ENCODE results near the gene HYAL1. TPM values are rescaled to one million over a fixed set of nuclear protein-coding genes. Genes with fewer than 3 reads are reported as not detected.

HYAL1 gene
- total RNA-seq, 1 experiment from 2014 or later, result 0.37 TPM

DNA sequence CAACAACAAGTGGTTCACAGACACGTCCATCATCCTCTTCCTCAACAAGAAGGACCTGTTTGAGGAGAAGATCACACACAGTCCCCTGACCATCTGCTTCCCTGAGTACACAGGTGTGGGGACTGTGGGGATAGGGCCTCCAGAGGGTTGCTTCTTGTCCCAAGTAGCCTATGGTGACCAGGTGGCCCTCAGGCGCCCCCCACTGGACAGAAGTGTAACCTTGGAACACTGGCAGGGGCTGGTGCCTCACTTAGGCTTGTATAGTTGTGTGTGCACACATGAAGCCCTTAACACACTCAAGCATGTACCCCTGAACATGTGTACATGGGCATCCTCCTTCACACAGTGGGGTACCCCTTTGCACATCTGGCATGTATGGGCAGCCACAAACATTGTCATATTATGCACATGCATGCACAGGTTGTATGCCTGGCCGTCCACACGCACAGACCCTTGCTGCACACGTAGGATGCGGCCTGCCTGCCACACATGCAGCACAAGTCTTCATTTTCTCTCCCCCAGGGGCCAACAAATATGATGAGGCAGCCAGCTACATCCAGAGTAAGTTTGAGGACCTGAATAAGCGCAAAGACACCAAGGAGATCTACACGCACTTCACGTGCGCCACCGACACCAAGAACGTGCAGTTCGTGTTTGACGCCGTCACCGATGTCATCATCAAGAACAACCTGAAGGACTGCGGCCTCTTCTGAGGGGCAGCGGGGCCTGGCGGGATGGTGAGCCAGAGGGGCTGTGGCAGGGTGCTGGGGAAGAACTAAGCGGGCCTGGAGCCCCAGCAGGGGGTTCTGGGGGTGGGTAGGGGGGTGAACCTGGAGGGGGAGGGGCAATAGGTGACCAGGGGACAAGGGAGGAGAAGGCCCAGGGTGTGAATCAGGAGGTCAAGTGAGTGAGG lies 46.1 kb downstream of the HYAL1 start:
- no peak for DNase-seq (ENCODE audit: low spot score)
- ChIA-PET POLR2A (ENCODE audit: low non-redundant PET) (no interaction called here), CTCF (interaction anchor here (0.6 kb wide), 1 partner anchor 128 kb away, joined by 5 read pairs; no protein-coding TSS in a partner anchor)
- Histone ChIP-seq H3K27ac (ENCODE audit: low read depth, low read length, poor library complexity, severe bottlenecking) (no peak overlapping the region), H3K36me3 (ENCODE audit: insufficient read depth, low read length, poor library complexity, severe bottlenecking) (peaks cover 15% of the 10 kb centered on the region), H3K4me1 (ENCODE audit: insufficient read depth, low read length, poor library complexity, severe bottlenecking) (no peaks in the 10 kb centered on the region), H3K27me3 (replicated peaks; ENCODE audit: insufficient read depth, low read depth, low read length, poor library complexity) (no peaks in the 10 kb centered on the region), H3K4me3 (ENCODE audit: low read depth, low read length, poor library complexity, severe bottlenecking) (no peak overlapping the region), H3K9me3 (ENCODE audit: low read depth, low read length, poor library complexity, severe bottlenecking) (no peaks in the 10 kb centered on the region)
- TF ChIP-seq EZH2 (IDR thresholded peaks at IDR 0.05; ENCODE audit: borderline replicate concordance, low read depth, low read length, poor library complexity, severe bottlenecking), result no peak
- TF ChIP-seq, protein P1, sequence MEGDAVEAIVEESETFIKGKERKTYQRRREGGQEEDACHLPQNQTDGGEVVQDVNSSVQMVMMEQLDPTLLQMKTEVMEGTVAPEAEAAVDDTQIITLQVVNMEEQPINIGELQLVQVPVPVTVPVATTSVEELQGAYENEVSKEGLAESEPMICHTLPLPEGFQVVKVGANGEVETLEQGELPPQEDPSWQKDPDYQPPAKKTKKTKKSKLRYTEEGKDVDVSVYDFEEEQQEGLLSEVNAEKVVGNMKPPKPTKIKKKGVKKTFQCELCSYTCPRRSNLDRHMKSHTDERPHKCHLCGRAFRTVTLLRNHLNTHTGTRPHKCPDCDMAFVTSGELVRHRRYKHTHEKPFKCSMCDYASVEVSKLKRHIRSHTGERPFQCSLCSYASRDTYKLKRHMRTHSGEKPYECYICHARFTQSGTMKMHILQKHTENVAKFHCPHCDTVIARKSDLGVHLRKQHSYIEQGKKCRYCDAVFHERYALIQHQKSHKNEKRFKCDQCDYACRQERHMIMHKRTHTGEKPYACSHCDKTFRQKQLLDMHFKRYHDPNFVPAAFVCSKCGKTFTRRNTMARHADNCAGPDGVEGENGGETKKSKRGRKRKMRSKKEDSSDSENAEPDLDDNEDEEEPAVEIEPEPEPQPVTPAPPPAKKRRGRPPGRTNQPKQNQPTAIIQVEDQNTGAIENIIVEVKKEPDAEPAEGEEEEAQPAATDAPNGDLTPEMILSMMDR (conservative IDR thresholded peaks at IDR 0.05; ENCODE audit: low read depth, low read length), result peak; percentile 50
- intact Hi-C loops (cut with micrococcal nuclease; ENCODE audit: unreplicated experiment), result no loop called here
- BruUV-seq (replicated peaks), result no TSS peak

DNA sequence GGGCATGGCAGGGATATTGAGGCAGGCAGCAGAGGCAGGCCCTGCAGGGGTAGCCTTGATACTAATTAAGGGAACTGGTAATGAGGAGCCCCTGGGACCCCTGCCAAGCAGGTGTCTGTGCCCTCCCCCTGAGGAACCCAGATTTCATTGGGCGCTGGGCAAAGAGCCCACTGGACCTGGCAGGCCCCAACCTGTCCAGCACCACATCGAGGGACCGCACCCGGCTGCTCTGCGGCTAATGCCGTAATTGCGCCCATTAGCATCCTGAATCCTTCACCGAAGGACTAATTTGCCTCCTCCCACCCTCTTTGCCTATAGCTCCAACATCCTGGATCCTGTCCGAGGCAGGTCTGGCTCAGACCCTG lies 48.1 kb downstream of the HYAL1 start:
- no peak for DNase-seq (ENCODE audit: low spot score)
- H3K36me3 ChIP-seq (ENCODE audit: insufficient read depth, low read length, poor library complexity, severe bottlenecking), result peaks cover 15% of the 10 kb centered on the region
- no peaks in the 10 kb centered on the region for H3K9me3 ChIP-seq (ENCODE audit: low read depth, low read length, poor library complexity, severe bottlenecking)
- intact Hi-C loops (cut with micrococcal nuclease; ENCODE audit: unreplicated experiment), result no loop called here
- H3K4me3 ChIP-seq (ENCODE audit: low read depth, low read length, poor library complexity, severe bottlenecking), result no peak overlapping the region
- no peak for TF ChIP-seq EZH2 (IDR thresholded peaks at IDR 0.05; ENCODE audit: borderline replicate concordance, low read depth, low read length, poor library complexity, severe bottlenecking)
- H3K27me3 ChIP-seq (replicated peaks; ENCODE audit: insufficient read depth, low read depth, low read length, poor library complexity), result no peaks in the 10 kb centered on the region
- ChIA-PET POLR2A (ENCODE audit: low non-redundant PET) (no interaction called here), CTCF (no interaction called here)
- no TSS peak for BruUV-seq (replicated peaks)
- H3K27ac ChIP-seq (ENCODE audit: low read depth, low read length, poor library complexity, severe bottlenecking), result no peak overlapping the region
- H3K4me1 ChIP-seq (ENCODE audit: insufficient read depth, low read length, poor library complexity, severe bottlenecking), result no peaks in the 10 kb centered on the region

DNA sequence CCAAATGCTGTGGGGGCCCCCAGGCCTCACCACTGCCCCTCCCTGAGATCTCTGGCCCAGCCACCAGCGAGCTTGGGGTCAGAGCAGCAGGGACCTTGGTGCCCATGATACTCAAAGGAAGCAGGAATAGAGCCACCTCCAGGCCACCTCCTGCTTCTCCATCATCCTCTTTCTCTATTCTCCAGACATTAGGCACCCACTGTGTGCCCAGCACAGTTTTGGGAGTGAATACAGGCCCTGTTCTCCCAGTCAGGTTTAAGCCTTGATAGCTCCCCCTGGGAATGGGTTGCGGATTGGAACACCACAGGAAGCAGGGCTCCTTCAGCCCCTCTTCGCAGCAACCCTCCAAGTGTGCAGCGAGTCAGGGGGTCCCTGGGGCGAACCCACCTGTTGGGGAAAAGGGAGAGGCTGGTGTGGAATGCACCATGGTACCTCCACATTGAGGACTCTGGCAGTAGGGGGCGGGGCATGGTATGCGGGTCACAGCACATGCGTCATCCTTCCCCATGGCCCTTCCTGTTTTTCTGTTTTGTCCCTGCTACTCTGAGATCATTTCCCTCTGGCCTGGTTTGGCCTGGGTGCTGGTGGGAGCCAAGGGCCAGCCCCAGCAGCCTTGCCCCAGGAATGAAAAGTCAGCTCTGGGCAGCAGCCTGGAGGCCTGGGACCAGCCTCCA lies 48.7 kb downstream of the HYAL1 start:
- Histone ChIP-seq H3K4me1 (ENCODE audit: insufficient read depth, low read length, poor library complexity, severe bottlenecking) (no peaks in the 10 kb centered on the region), H3K27me3 (replicated peaks; ENCODE audit: insufficient read depth, low read depth, low read length, poor library complexity) (no peaks in the 10 kb centered on the region), H3K27ac (ENCODE audit: low read depth, low read length, poor library complexity, severe bottlenecking) (no peak overlapping the region), H3K36me3 (ENCODE audit: insufficient read depth, low read length, poor library complexity, severe bottlenecking) (peaks cover 15% of the 10 kb centered on the region), H3K9me3 (ENCODE audit: low read depth, low read length, poor library complexity, severe bottlenecking) (no peaks in the 10 kb centered on the region), H3K4me3 (ENCODE audit: low read depth, low read length, poor library complexity, severe bottlenecking) (no peak overlapping the region)
- no peak for DNase-seq (ENCODE audit: low spot score)
- intact Hi-C loops (cut with micrococcal nuclease; ENCODE audit: unreplicated experiment), result no loop called here
- no TSS peak for BruUV-seq (replicated peaks)
- no peak for TF ChIP-seq EZH2 (IDR thresholded peaks at IDR 0.05; ENCODE audit: borderline replicate concordance, low read depth, low read length, poor library complexity, severe bottlenecking)
- POLR2A ChIA-PET (ENCODE audit: low non-redundant PET), result no interaction called here
- CTCF ChIA-PET, result no interaction called here

DNA sequence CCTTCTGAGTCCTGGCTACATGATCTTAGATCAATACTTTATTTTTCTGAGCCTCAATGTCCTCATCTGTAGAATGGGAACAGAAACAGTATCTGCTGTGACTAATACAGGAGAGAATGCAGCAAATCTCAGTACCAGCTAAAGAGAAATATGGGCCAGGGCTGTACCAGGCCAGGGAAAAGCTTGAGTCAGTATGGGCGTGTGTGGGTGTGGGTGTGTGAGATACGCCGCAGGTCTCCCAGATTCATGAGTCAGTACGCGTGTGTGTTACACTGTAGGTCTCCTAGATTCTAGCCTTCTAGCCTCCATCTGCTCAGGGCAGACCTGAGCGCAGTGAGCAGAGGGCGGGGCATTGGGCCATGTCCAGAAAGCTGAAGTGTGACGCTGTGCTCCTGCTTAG lies 52.2 kb downstream of the HYAL1 start:
- POLR2A ChIA-PET (ENCODE audit: low non-redundant PET), result no interaction called here
- Histone ChIP-seq H3K27ac (ENCODE audit: low read depth, low read length, poor library complexity, severe bottlenecking) (no peak overlapping the region), H3K4me1 (ENCODE audit: insufficient read depth, low read length, poor library complexity, severe bottlenecking) (peaks cover 9% of the 10 kb centered on the region), H3K9me3 (ENCODE audit: low read depth, low read length, poor library complexity, severe bottlenecking) (no peaks in the 10 kb centered on the region), H3K4me3 (ENCODE audit: low read depth, low read length, poor library complexity, severe bottlenecking) (no peak overlapping the region), H3K27me3 (replicated peaks; ENCODE audit: insufficient read depth, low read depth, low read length, poor library complexity) (no peaks in the 10 kb centered on the region), H3K36me3 (ENCODE audit: insufficient read depth, low read length, poor library complexity, severe bottlenecking) (peaks cover under 1% of the 10 kb centered on the region)
- no TSS peak for BruUV-seq (replicated peaks)
- DNase-seq (ENCODE audit: low spot score), result no peak
- CTCF ChIA-PET, result no interaction called here
- no peak for TF ChIP-seq EZH2 (IDR thresholded peaks at IDR 0.05; ENCODE audit: borderline replicate concordance, low read depth, low read length, poor library complexity, severe bottlenecking)
- TF ChIP-seq, protein P1 (conservative IDR thresholded peaks at IDR 0.05; ENCODE audit: low read depth, low read length), result no peak
- intact Hi-C loops (cut with micrococcal nuclease; ENCODE audit: unreplicated experiment), result no loop called here

Data from A673 (cell line).